ENCODE data around the gene SYNGR1.
A peak's percentile ranks its signal among the peaks of the same experiment; 100 is the strongest.

SYNGR1 gene

GRCh38 chr22:39371732-39372131 is 21.9 kb downstream of the SYNGR1 start:
- no peak for DNase-seq

- no peak for DNase-seq
Observed at GRCh38 chr22:39374191-39374590, 24.4 kb downstream of the SYNGR1 start.

DNA sequence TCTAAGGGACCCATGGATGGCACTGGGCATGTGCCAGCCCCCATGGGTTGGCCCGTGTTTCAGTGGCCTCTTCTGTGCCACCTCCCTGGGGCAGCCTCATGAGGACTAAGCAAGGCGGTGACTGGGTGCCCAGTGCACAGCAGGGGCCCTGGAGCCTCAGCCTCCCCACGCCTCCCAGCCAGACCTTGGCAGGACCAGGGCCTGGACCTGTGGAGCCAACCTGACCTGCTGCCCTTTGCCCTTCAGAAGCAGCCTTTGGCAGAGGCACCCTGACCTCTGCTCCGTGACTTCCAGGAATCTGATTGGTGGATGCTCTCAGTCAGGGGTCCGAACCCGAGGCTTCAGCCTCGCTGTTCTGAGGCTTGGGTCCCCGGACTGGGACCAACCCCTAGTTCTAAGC is 25.0 kb downstream of the SYNGR1 start:
- no peak for DNase-seq

DNA sequence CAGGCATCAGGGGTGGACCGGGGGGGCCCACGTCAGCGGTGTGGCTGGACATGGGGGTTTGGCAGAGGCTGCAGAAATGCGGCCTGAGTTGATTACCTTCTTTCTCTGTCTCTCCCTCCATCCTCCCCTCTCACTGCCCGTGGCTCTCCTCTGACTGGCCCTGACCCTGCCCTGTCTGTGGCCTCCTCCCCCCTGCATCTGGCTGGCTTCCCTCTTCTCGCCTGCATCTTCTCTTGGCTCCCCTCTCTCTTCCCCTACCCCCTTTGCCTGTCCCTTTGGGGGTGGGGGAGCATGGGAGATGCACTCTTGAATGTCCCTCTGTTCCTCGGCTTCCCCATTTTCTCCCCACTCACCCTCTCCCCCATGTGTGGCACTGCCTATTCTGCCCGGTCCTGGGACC is 25.9 kb downstream of the SYNGR1 start:
- no peak for DNase-seq

DNA sequence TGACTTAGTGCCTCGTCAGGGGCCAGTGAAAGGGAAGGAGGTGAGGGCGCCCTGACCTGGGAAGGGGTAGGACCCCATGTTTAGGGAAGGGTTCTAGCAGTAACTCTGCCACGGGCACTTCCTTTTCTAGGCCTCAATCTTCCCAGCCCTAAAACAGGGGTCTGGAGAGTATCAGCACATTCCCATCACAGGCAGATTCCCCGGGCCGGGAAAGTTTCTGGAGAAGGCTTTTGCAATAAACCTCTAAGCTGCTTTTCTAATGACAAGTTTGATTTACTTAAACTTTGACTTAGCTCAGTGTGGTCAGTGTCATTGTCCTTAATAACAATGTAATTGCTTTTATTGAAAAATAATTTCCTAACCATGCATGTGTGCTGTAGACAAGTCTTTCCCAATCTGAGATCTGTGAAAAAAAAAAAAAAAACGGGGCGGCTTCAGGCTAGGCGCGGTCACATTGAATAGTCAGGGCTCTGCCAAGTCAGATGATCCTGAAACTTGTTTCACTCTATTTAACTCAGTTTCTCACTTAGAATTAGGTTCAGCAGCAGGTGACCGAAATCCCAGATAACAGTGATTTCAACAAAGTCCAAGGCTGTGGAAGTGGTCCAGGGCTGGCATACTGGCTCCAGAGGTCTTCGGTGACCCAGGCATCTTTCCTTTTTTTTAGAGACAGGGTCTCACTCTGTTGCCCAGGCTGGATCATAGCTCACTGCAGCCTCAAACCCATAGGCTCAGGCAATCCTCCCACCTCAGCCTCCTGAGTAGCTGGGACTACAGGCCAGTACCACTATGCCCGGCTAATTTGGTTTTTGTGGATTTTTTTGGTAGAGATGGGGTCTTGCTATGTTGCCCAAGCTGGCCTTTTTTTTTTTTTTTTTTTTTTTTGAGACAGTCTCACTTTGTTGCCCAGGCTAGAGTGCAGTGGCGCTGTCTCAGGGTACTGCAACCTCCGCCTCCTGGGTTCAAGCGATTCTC is 30.3 kb downstream of the SYNGR1 start:
- no peak for DNase-seq

DNA sequence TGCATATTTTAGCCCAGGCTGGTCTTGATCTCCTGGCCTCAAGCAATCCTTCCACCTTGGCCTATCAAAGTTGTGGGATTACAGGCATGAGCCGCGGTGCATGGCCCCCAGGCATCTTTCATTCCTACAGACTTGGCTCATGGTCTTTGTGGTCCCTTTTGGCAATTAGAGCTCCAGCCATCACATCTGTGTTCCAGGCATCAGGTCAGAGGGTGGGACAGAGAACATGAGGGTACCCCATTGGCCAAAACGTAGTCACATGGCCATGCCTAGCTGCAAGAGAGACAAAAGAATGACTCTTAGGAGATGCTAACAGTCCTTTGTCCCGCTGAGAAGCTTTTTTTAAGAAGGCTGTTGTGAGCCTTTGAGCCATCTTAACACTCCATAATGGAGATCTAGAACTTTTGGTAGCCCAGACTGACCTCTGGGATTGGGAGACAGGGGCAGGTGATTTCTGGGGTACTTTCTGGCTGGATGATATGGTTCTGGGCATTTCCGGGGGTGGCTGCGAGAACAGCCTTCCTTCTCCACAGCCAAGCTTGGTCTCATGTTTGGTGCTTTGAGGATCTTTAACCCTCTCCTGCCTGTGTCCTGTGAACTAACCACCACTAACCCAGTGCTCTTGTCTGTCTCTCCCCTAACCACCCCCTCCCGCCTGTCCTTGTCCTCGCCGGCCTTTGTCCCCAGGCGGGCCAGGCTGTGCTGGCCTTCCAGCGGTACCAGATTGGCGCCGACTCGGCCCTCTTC is 31.4 kb downstream of the SYNGR1 start:
- no peak for DNase-seq

- no peak for DNase-seq
Observed at GRCh38 chr22:39381930-39382329, 32.1 kb downstream of the SYNGR1 start.

DNA sequence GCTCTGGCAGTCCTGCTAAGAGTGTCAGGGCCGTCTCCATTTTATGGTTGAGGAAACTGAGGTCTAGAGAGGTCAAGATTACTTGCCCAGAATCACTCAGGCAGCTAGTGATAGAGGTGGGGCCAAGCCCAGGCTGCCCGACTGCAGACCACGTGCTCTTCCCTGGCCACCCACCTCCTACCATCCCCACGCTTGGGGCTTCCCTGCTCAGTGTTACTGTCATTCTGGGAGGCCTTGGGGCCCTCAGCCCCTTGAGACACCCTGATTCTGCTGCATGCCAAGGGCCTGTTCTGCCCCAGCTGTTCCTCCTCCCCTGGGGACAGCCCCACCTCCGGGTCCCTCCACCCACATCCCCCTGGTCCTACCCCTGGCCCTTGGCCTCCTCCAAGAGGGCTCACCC is 32.6 kb downstream of the SYNGR1 start:
- DNase-seq: no peak

DNA sequence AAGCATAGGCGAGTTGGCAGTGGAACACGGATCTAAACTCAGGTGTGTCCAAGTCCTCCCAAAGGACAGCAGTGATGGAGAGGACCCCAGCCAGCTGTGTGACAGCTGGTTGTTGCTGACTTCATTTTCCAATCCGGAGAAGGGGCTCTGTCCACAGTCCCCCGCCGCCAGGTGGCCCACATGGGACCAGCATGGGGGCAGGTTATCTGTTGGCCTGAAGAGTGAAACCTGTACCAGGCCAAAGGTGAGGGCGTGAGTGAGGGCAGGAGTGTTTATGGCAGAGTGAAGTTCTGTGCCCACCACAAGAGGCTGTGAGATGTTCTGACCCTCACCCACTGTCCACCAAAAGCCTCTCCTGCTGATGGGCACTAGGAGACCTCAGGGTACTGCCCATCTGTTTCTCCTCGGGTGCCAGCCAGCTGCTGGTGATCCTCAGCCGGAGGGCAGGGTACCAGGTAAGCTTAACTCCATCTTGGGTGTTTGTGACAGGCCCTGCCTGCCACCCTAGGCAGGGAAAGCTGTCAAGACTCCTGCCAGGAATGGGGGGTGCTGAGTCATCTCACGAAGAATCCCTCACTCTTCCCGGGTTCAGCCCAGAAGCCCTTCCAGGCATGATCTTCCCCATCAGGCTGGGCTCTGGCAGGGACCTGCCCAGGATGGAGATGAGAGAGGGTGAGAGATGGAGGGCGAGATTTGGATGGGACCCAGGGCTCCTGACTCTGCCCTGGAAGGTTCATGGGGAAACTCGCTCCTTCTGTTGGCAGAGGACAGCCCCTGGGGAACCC is 34.2 kb downstream of the SYNGR1 start:
- no peak for DNase-seq

DNA sequence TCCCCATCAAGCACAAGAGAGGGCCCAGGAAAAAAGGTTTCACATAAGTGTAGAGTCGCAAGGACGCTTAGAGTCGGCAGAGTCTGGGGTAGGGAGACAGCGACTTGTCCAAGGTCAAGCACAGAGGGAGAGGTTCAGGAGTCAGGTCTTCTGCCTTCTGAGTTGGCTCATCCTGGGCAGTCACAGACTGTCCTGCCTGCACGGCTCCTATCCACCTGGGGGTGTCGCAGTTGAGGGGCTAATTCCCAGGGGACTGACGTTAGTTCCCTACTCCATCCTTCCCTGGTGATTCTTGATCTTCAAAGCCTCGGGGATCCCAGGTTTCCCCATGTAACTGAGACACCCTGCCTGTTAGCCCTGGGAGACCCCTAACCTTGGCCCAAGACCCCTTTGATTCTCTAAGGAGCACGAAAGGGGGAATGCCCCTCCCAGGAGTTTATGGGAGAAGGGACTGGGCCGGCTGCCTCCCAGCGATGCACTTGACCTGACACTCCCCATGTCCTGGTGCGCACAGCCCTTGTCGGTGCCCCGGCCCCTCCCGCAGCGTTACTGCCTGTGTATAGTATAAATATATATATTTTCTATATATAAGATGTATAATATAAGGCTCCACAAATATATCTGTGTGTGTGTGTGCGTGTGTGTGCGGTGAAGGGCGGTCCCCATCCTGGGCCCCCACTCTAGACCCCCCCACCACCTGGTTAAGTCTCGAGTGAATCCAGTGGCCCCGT is 35.1 kb downstream of the SYNGR1 start:
- no peak for DNase-seq

DNA sequence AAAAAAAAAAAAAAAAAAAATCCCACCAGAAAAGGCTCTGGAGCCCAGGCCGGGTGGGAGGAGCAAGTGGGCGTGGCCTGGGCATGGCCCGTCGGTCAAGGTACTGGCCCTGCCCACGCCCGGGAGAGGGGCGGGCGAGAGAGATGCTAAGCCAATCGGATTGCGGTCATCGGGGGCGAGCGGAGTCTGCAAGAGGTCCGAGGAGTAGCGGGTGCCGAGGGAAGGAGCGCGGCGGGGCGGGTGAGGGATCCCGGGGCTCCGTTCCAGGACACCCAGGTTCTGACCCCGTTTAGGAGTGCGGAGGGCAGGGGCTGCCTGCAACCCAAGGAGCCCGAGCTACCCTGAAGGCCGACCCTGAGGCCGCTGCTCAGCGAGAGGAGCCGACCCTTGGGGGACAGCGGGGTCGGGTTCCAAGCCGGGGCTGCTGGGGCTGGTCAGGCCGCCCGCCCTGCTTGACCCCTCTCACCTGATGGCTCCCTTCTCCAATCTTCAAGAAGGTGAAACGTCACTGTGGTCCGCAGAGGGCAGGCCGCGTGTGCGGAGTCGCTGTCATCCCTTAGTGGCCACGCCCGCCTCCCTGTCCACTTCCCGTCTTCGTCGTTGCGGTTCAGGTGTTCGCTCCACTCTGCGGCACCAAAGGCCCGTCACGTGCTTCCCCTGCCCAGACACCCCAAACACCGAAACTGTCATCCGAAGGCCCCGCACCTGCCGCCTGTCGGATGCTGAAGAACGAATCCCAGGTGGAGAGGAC is 38.6 kb downstream of the SYNGR1 start:
- DNase-seq: peak; percentile 61 to 89 (median 71)

- no peak for DNase-seq
Observed at GRCh38 chr22:39389420-39389819, 39.6 kb downstream of the SYNGR1 start.

- no peak for DNase-seq
Observed at GRCh38 chr22:39392341-39392948, 42.7 kb downstream of the SYNGR1 start.

DNA sequence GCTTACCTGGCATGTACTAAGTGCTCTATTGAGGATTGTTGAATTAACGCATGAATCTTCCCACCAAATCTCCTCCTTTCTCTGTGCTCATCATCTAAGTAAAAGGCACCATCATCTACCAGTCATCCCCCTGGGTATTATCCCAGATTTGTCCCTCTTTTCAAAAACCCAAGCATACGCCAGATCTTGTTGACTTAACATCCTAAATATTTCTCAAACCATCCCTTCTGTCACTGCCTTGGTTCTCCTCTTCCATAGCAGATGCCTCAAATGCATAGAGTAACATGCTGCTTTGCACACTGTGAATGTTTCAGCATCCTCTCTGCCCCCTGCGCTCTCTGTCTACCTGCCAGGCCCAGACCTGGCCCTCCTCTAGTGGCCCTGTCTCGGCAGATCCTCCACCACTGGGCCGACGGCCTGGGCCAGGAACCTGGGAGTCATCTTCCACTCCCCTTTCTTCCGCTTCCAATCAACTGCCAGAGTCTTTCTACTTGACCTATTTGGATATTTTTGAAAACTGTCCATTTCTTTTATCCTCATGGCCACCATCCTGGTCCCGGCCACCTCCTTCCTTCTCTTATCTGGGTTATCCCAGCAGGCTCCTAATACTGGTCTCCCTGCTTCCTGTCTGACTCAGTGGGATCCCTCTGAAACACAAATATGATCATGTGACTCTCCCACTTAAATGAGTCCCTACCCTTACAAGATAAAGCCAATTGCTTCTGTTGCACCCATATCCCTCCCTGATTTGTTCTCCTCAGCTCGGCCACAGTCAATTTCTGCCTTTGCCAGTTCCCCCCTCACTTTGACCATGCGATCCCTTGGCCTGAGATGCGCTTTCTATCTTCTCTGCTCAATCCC is 46.4 kb downstream of the SYNGR1 start:
- DNase-seq: no peak

DNA sequence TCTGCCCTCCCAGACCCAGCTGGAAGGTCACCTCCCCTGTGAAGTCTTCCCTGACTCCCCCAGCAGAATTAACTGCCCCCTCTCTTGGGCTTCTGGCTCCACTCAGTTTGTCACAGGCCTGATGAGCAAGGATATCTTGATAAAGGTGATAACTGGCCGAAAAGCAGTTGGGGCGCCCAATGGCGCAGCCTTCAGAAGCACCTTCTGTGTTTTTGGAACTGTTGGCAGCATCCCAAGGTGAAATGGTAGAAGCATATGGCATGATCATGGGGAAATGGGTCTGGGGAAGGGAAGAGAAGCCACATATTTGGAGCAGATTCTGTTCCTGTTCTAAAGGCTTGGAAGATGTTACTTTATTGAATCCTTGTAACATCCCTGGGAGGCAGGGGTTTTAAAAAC is 47.0 kb downstream of the SYNGR1 start:
- DNase-seq: no peak

GRCh38 chr22:39401301-39401631 is 51.5 kb downstream of the SYNGR1 start:
- DNase-seq: no peak

DNA sequence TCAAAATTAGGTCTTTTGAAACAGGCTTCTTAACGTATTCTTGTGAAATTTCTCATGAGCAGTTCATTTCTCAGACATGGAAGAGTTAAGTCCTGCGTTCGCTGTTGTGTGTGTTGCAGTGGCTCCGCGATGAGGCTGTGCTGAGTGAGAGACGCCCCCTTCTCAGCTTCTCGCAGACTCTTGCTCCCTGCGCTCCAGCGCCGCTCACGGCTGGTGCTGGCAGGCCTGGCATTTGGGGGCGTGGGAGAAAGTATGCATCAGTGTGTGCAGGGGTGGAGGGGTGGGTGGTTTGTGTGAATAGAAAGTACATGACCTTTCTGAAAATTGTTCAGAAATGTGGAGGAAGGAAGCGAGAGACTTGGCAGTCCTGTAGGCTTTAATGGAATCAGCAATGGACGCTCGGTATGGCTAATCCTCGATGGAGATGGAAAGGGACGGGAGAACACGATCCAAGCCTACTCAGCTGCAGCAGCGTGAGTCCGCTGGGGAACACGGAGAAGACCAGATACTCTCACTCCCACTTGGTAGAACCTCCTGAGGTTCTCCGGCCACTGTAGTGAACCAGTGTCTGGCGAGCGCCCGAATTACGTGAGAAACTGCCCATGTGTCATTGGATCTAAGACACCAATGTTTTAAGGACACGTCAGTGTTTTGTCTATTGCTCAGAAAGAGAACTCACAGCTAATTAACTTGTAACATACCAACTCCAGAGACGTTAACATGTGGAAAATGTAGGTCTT is 55.7 kb downstream of the SYNGR1 start:
- no peak for DNase-seq

DNA sequence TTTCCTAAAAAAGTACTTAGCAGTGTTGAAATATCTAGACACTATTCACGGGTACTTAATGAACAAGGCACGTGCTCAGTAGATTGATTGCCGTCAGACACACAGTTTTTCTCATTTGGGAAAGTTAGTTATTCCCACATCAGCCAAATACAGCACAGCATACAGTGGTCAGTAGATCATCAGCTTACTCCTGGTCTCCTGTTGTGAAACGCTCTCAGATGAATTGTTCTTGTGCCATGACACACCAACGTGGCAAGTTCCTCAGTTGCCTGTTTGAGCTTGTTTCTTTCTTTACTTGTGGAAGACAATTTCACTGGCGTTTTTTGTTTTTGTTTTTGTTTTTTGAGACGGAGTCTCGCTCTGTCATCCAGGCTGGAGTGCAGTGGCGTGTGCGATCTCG is 58.4 kb downstream of the SYNGR1 start:
- DNase-seq: no peak

GRCh38 chr22:39408807-39409206 is 59.0 kb downstream of the SYNGR1 start:
- no peak for DNase-seq

All from T-helper 2 cell (primary cell).